GM21390 (cell line): Measurements from ENCODE around the gene INS.

Experiments
- ATAC-seq: cut with Tn5 transposase; IDR thresholded peaks from one replicate; pipeline ENCODE4 v1.9.1; 2021; ENCODE audit not compliant: unreplicated experiment

The INS gene

DNA sequence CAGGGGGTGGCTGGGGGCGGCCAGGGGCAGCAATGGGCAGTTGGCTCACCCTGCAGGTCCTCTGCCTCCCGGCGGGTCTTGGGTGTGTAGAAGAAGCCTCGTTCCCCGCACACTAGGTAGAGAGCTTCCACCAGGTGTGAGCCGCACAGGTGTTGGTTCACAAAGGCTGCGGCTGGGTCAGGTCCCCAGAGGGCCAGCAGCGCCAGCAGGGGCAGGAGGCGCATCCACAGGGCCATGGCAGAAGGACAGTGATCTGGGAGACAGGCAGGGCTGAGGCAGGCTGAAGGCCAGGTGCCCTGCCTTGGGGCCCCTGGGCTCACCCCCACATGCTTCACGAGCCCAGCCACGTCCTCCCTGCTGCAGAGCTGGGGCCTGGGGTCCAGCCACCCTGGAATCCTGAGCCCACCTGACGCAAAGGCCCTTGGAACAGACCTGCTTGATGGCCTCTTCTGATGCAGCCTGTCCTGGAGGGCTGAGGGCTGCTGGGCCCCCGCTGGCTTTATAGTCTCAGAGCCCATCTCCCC, at the start of gene INS:
Gene INS, minus strand, starts transcription at position 474 of the 524 bp plus-strand sequence. Its CDS starts 238 bp downstream, at position 236.
- no peak for ATAC-seq

GRCh38 chr11:2210366-2211112, 49.5 kb upstream of the INS start:
- no peak for ATAC-seq

DNA sequence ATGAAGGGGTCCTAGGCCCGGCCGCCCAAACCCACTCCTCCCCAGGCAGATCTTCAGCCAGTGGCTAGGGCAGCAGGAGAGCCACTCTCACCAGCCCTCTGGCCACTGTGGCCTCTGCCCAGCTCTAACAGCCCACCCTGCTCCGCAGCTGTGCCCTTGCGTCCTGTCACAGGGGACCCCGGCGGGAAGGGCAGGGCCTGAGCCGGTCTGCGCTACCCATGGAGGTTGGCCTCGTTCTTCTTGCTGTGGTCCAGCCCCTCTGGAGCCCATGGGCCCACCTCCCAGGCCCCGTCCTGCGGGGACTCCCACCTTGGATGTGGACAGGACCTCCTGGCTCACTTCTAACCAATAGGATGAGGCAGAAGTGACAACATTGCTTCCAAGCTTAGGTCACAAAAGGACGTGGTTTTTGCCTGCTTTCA, 48.9 kb upstream of the INS start:
- no peak for ATAC-seq

- no peak for ATAC-seq
Observed at GRCh38 chr11:2209370-2209801, 48.4 kb upstream of the INS start.

DNA sequence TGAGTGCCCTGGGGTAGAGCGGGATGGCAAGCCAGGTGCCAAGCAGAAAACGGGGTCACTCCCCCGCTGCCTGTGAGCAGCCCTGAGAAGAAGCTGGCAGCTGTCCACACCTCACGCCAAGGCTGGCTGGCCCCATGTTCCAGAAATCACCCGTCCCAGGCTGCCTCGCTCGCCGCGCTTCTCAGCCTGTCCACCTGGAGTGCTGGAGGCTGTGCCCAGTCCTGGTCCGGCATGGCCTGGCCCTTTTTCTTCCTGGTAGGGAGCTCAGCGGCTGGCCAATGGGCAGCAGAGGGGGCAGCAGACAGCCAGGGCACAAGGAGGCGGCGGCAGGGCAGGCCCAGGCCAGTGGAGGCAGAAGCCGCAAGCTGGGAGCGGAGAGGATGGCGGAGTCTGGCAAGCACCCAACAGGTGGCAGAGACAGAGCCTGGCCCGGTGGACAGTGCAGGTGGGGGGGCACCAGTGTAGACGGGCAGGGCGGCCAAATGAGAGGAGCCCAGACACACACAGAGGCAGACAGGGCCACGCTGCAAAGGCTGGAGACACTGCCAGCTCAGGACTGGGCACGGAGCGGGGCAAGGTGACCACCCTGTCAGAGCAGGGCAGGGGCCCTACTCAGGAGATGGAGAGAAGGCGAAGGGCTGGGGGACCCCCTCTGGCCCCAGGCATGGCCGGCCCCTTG, 47.8 kb upstream of the INS start:
- no peak for ATAC-seq

DNA sequence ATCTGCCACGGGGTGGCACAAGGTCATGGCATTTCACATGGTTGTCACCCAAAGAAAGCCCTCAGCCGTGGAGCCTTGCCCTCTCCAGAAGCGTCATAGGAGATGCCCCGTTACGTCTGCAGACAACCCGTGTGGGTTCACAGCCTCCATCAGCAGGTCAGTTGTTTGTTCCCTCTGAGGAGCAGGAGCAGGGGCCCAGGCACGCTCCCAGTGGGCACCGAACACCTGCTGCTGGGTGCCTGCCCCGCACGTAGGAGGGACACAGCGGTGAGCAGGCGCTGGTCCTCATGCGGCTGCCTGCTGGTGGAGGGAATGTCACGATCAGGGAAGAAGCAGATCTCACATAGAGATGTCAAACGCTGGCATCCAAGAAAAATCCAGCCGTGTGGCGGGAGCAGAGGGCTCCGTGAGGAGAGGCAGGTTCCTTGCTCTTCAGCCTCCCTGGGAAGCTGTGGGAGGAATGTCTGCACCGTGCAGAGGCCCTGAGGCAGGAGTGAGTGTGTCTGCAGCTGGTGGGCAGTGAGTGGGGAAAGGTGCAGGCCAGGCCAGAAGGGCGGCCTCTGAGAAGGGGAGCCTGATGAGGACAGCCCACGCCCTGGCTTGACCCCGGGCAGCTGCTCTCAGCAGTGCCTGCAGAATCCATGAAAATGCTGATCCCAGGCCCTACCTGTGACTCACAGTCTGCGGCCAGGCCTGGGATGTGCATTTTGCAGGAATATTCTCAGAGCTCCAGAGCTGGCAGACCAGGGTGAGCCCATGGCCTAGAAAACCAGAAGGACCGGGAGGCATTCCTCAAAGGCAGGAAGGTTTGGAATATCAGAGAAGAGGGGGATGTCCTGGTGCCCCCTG, 47.0 kb upstream of the INS start:
- no peak for ATAC-seq

GRCh38 chr11:2207212-2207611, 46.2 kb upstream of the INS start:
- ATAC-seq: no peak

DNA sequence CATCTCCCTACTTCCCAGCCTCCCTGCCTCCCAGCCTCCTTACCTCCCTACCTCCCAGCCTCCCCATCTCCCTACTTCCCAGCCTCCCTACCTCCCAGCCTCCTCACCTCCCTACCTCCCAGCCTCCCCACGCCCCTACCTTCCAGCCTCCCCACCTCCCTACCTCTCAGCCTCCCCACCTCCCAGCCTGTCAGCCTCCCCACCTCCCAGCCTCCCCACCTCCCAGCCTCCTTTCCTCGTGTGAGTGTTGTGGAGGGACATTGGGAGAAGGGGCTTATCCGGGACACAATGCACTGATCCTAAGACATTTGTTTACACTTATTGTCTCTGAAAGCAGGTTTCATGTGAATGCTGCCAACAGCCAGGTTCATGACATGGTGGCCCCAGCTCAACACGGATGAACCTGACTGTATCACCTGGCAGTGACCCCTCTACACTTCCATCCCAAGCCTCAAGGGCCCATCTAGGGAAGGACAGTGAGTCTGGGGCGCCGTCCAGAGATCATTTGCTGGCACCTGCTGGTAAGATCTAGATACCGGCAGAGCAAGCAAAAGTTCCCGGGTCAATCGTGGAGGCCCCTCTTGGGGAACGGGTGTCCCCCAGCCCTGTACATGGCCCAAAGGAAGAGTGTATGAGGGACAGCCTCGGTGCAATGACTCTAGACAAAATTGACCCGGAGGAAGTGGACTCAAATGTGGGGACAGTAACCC, 45.1 kb upstream of the INS start:
- ATAC-seq: no peak

- no peak for ATAC-seq
Observed at GRCh38 chr11:2205214-2205720, 44.3 kb upstream of the INS start.

- ATAC-seq: no peak
Observed at GRCh38 chr11:2204361-2205213, 43.6 kb upstream of the INS start.

GRCh38 chr11:2203440-2204259, 42.6 kb upstream of the INS start:
- ATAC-seq: no peak

DNA sequence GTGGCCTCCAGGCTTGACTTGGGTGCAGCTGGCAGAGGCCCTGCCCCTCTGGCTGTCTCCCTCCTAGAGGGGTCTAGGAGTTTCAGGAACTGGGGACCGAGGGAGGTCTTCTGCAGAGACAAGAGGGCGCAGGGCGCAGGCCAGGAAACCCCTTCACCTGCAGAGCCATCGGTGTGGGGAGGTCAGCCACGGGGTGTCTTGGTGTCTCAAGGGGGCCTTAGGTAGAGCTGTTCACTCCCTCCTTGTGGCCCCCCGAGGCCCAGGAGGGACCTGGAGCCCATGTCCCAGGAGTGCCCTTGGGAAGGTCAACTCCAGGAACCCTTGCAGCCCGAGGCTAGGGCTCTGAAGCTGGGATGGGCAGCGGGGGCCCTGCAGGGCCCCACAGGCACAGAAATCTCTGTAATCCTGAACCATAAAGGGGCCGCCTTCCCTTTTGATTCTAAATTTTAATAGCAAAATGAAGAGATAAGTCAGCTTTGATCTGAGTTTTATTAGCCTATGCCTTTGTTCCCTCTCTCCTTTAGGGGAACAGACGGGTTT, 42.0 kb upstream of the INS start:
- ATAC-seq: no peak

GRCh38 chr11:2202071-2202899, 41.3 kb upstream of the INS start:
- no peak for ATAC-seq

DNA sequence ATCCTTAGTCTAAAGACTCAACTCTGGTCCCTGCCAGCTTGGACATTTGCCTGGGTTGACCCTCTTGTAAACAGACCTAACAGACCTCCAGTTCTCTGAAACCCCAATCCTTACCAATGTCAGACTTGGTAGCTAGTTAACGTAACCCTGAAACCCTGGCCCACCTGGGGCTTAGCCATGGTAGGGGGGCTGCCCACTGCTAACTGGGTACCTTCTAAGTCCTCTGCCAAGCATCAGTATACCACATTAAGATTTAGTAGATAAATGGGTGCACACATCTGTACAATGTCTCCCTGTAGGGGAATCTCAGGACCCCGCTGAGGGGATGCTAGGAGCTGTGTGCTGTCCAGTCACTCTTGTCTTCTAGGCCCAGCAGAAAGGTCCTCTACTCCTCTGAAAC, 40.5 kb upstream of the INS start:
- no peak for ATAC-seq

GRCh38 chr11:2200957-2201519, 40.0 kb upstream of the INS start:
- ATAC-seq: no peak

GRCh38 chr11:2200536-2200935, 39.5 kb upstream of the INS start:
- no peak for ATAC-seq
